Measurements from ENCODE around the gene DOCK10.

DOCK10 gene

GRCh38 chr2:224982226-224982625, 60.0 kb downstream of the DOCK10 start:
- DNase-seq (ENCODE audit: low read depth in 3 of 3): no peak

GRCh38 chr2:224976629-224977525, 65.4 kb downstream of the DOCK10 start:
- DNase-seq (ENCODE audit: low read depth in 3 of 3): no peak

GRCh38 chr2:224975761-224976160, 66.5 kb downstream of the DOCK10 start:
- no peak for DNase-seq (ENCODE audit: low read depth in 3 of 3)

GRCh38 chr2:224973112-224974016, 68.9 kb downstream of the DOCK10 start:
- DNase-seq (ENCODE audit: low read depth in 3 of 3): no peak

GRCh38 chr2:224971214-224971613, 71.1 kb downstream of the DOCK10 start:
- DNase-seq (ENCODE audit: low read depth in 3 of 3): no peak

GRCh38 chr2:224970311-224970710, 72.0 kb downstream of the DOCK10 start:
- no peak for DNase-seq (ENCODE audit: low read depth in 3 of 3)

GRCh38 chr2:224969633-224970260, 72.5 kb downstream of the DOCK10 start:
- DNase-seq (ENCODE audit: low read depth in 3 of 3): no peak

- no peak for DNase-seq (ENCODE audit: low read depth in 3 of 3)
These were observed 73.2 kb downstream of the DOCK10 start for GRCh38 chr2:224969095-224969494.

GRCh38 chr2:224968051-224968450, 74.2 kb downstream of the DOCK10 start:
- no peak for DNase-seq (ENCODE audit: low read depth in 3 of 3)

- DNase-seq (ENCODE audit: low read depth in 3 of 3): no peak
These were observed 75.7 kb downstream of the DOCK10 start for GRCh38 chr2:224966613-224967012.

- DNase-seq (ENCODE audit: low read depth in 3 of 3): no peak
These were observed 82.7 kb downstream of the DOCK10 start for GRCh38 chr2:224959556-224959955.

- no peak for DNase-seq (ENCODE audit: low read depth in 3 of 3)
These were observed 83.4 kb downstream of the DOCK10 start for GRCh38 chr2:224958873-224959272.

- DNase-seq (ENCODE audit: low read depth in 3 of 3): no peak
These were observed 83.8 kb downstream of the DOCK10 start for GRCh38 chr2:224958462-224958857.

GRCh38 chr2:224957540-224958461, 84.5 kb downstream of the DOCK10 start:
- DNase-seq (ENCODE audit: low read depth in 3 of 3): no peak

- DNase-seq (ENCODE audit: low read depth in 3 of 3): no peak
These were observed 85.6 kb downstream of the DOCK10 start for GRCh38 chr2:224956706-224957105.

- DNase-seq (ENCODE audit: low read depth in 3 of 3): no peak
These were observed 87.3 kb downstream of the DOCK10 start for GRCh38 chr2:224954980-224955379.

GRCh38 chr2:224952936-224953657, 89.2 kb downstream of the DOCK10 start:
- DNase-seq (ENCODE audit: low read depth in 3 of 3): no peak

GRCh38 chr2:224951723-224952481, 90.4 kb downstream of the DOCK10 start:
- DNase-seq (ENCODE audit: low read depth in 3 of 3): no peak

GRCh38 chr2:224948859-224949258, 93.4 kb downstream of the DOCK10 start:
- no peak for DNase-seq (ENCODE audit: low read depth in 3 of 3)

GRCh38 chr2:224948005-224948404, 94.3 kb downstream of the DOCK10 start:
- DNase-seq (ENCODE audit: low read depth in 3 of 3): no peak

Data from stimulated activated CD4-positive, alpha-beta T cell treated with anti-CD3 and anti-CD28 coated beads, TNF-alpha, amount 100 ng/mL, for 24 hours (primary cell).